HepG2 (cell line): ENCODE results near the gene TMEM217. TPM values are rescaled to one million over a fixed set of nuclear protein-coding genes. Genes with fewer than 3 reads are reported as not detected.

ENCODE experiments used
- ARNT2 ChIP-seq: sonication (generic); formaldehyde crosslinking; IDR thresholded peaks from 2 replicates; pipeline ENCODE4 v1.8.0; 2022; ENCODE audit warnings: mild to moderate bottlenecking, low read depth, missing genetic modification reagents, moderate library complexity
- ATF7 ChIP-seq, 2 experiments: fragments of 450-650 bp in 1 of 2; sonication (generic) in 1 of 2; formaldehyde crosslinking in 1 of 2; IDR thresholded peaks; 2 replicates each; pipeline versions ENCODE4 v1.4.0 to v1.6.1; 2016 to 2020; ENCODE audit warnings: antibody characterized with exemption in 1 of 2, mild to moderate bottlenecking in 1 of 2, missing genetic modification reagents in 1 of 2
- FOXJ3 ChIP-seq: sonication (generic); formaldehyde crosslinking; IDR thresholded peaks from 2 replicates; pipeline ENCODE4 v1.4.0; 2020; ENCODE audit warnings: missing genetic modification reagents, mild to moderate bottlenecking, borderline replicate concordance
- GABPA ChIP-seq, 2 experiments: IDR thresholded peaks; 2 replicates each; pipeline ENCODE4 v1.6.1; 2011 to 2016; ENCODE audit warnings: low read depth in 2 of 2, low read length in 1 of 2, missing biosample characterization in 1 of 2, missing genetic modification characterization in 1 of 2
- GABPB1 ChIP-seq: IDR thresholded peaks from 2 replicates; pipeline ENCODE4 v1.6.1; 2016; ENCODE audit warnings: mild to moderate bottlenecking, missing genetic modification reagents, moderate library complexity, missing compliant biosample characterization
- NCOR1 ChIP-seq: fragments of 200-600 bp; sonication (generic); IDR thresholded peaks from 2 replicates; pipeline ENCODE4 v1.7.0; 2017; ENCODE audit warnings: antibody characterized with exemption, low read length, borderline replicate concordance
- SNAI1 ChIP-seq: sonication (generic); formaldehyde crosslinking; IDR thresholded peaks from 2 replicates; pipeline ENCODE4 v1.5.0; 2020; ENCODE audit warnings: mild to moderate bottlenecking, missing genetic modification reagents, borderline replicate concordance
- ZFP62 ChIP-seq: sonication (generic); formaldehyde crosslinking; IDR thresholded peaks from 2 replicates; pipeline ENCODE4 v1.4.0; 2020; ENCODE audit warnings: missing genetic modification reagents
- ZNF382 ChIP-seq: sonication (generic); formaldehyde crosslinking; IDR thresholded peaks from 2 replicates; pipeline ENCODE4 v1.5.0; 2020; ENCODE audit warnings: missing genetic modification reagents, mild to moderate bottlenecking, borderline replicate concordance
- ZNF552 ChIP-seq: sonication (generic); formaldehyde crosslinking; IDR thresholded peaks from 2 replicates; pipeline ENCODE4 v1.9.0; 2022; ENCODE audit warnings: missing genetic modification reagents, mild to moderate bottlenecking, borderline replicate concordance
- ZNF567 ChIP-seq: sonication (generic); formaldehyde crosslinking; IDR thresholded peaks from 2 replicates; pipeline ENCODE4 v1.8.1; 2023; ENCODE audit warnings: mild to moderate bottlenecking, missing genetic modification reagents, borderline replicate concordance
- ZNF674 ChIP-seq: sonication (generic); formaldehyde crosslinking; IDR thresholded peaks from 2 replicates; pipeline ENCODE4 v1.5.0; 2020; ENCODE audit warnings: low read depth, mild to moderate bottlenecking, missing genetic modification reagents
- polyA plus RNA-seq, 8 experiments: library from polyadenylated mRNA; depleted of rRNA in 3 of 8; stranded (reverse) in 7 of 8; unstranded in 1 of 8; fragments of >200 nt; fragmentation: Illumina TruSeq in 4 of 8; extraction: Trizol in 4 of 8; gene quantifications; 2 replicates each; pipeline versions ENCODE4 v1.2.1 to v1.2.3, GENCODE V29; 2011 to 2016; ENCODE audit warnings: low read depth in 4 of 8, missing spikeins in 1 of 8, mixed read lengths in 1 of 8; ENCODE audit not compliant: insufficient read depth in 1 of 8
- total RNA-seq, 5 experiments: library from RNA; depleted of rRNA; stranded (reverse); fragments of >200 nt; fragmentation: Illumina TruSeq; extraction: Trizol; gene quantifications; 2 replicates each; pipeline ENCODE4 v1.2.3, GENCODE V29; 2016; ENCODE audit warnings: low read depth in 1 of 5
- TF ChIP-seq, protein P1 (sequence below): sonication (generic); formaldehyde crosslinking; IDR thresholded peaks from 2 replicates; pipeline ENCODE4 v1.5.1; 2020; ENCODE audit warnings: mild to moderate bottlenecking, missing genetic modification reagents, borderline replicate concordance
- TF ChIP-seq, protein P2 (sequence below), 2 experiments: fragments of 450-650 bp in 1 of 2; sonication (generic) in 1 of 2; formaldehyde crosslinking; IDR thresholded peaks; 2 replicates each; pipeline versions ENCODE4 v1.5.0 to v1.8.0; 2020 to 2022; ENCODE audit warnings: mild to moderate bottlenecking in 1 of 2, missing genetic modification reagents in 1 of 2
- TF ChIP-seq, protein P3 (sequence below): sonication (generic); formaldehyde crosslinking; IDR thresholded peaks from 2 replicates; pipeline ENCODE4 v1.5.1; 2020; ENCODE audit warnings: missing genetic modification reagents, mild to moderate bottlenecking, borderline replicate concordance
- TF ChIP-seq, protein P4 (sequence below): sonication (generic); formaldehyde crosslinking; IDR thresholded peaks from 2 replicates; pipeline ENCODE4 v1.5.1; 2020; ENCODE audit warnings: mild to moderate bottlenecking, missing genetic modification reagents, borderline replicate concordance

Gene TMEM217
- total and polyA plus RNA-seq, 2 of the 13 experiments (the other 11 are each of a cell fraction or from before 2014, with no cell fraction given) = 2.3 to 3.4 TPM

DNA sequence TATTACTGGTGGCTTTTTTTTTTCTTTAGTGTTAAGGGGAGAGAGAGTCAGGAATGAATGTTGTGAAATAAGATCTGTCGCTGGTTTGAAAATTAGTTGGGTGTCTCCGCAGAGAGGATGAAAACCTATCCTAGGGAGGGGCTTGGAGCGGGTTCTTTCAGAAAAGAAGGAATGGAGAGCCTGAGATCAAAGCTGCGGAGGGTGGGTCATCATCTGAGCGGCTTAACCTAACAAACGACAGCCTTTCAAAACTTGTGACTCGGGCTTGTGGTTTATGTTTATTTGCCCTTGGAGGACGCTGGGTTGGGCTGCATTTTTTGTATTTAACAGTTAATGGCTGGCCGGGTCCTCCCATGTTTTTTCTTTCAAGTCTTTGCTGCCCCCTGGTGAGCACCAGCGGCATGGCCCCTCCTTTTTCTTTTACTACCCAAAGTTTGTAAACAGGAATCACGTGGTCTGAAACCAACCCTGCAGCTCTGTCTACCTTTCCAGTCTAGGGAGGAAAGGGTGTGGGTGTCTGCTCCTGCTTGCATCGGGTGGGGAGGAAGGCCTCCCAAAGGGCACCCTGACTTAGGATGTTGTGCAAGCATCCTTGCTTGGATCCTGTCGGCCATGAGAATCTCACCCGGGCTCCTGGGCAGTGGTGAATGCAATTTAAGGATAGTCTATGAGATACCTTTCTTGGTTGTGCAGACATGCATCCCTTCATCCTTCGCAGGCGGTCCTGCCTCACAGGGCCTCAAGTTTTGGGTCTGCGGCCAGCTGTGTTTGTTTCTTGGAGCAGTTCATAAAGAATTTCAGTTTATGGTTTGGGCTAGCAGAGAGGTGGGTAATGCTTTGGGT is 85.8 kb downstream of the TMEM217 start (continued):
- no peak for TF ChIP-seq ZNF674 (CRISPR knock-in tag)
- TF ChIP-seq ATF7 (IDR thresholded peaks at IDR 0.05) = no peak
- 0 out of 2 replicates have a peak, but pooled peaks have one; percentile 21 for TF ChIP-seq ATF7 (CRISPR knock-in tag; IDR thresholded peaks at IDR 0.05)
- no peak; the same call in 1 of the 2 replicates for TF ChIP-seq GABPB1 (CRISPR knock-in tag)
- peak; percentile 90; the same call in 1 of the 2 replicates for TF ChIP-seq FOXJ3
- TF ChIP-seq, protein P1, sequence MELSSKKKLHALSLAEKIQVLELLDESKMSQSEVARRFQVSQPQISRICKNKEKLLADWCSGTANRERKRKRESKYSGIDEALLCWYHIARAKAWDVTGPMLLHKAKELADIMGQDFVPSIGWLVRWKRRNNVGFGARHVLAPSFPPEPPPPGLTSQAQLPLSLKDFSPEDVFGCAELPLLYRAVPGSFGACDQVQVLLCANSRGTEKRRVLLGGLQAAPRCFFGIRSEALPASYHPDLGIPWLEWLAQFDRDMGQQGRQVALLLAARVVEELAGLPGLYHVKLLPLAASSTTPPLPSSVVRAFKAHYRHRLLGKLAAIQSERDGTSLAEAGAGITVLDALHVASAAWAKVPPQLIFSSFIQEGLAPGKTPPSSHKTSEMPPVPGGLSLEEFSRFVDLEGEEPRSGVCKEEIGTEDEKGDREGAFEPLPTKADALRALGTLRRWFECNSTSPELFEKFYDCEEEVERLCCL (CRISPR knock-in tag) = no peak
- peak; percentile 61; the same call in 1 of the 2 replicates for TF ChIP-seq SNAI1 (CRISPR knock-in tag)
- TF ChIP-seq, protein P2, sequence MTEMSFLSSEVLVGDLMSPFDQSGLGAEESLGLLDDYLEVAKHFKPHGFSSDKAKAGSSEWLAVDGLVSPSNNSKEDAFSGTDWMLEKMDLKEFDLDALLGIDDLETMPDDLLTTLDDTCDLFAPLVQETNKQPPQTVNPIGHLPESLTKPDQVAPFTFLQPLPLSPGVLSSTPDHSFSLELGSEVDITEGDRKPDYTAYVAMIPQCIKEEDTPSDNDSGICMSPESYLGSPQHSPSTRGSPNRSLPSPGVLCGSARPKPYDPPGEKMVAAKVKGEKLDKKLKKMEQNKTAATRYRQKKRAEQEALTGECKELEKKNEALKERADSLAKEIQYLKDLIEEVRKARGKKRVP (CRISPR knock-in tag; IDR thresholded peaks at IDR 0.05) = peak in 1 of 2 experiments; percentile 35; a peak in 1 of 4 replicates
- TF ChIP-seq ZNF382 (CRISPR knock-in tag) = no peak
- TF ChIP-seq, protein P3, sequence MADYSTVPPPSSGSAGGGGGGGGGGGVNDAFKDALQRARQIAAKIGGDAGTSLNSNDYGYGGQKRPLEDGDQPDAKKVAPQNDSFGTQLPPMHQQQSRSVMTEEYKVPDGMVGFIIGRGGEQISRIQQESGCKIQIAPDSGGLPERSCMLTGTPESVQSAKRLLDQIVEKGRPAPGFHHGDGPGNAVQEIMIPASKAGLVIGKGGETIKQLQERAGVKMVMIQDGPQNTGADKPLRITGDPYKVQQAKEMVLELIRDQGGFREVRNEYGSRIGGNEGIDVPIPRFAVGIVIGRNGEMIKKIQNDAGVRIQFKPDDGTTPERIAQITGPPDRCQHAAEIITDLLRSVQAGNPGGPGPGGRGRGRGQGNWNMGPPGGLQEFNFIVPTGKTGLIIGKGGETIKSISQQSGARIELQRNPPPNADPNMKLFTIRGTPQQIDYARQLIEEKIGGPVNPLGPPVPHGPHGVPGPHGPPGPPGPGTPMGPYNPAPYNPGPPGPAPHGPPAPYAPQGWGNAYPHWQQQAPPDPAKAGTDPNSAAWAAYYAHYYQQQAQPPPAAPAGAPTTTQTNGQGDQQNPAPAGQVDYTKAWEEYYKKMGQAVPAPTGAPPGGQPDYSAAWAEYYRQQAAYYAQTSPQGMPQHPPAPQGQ (CRISPR knock-in tag) = no peak
- TF ChIP-seq, protein P4, sequence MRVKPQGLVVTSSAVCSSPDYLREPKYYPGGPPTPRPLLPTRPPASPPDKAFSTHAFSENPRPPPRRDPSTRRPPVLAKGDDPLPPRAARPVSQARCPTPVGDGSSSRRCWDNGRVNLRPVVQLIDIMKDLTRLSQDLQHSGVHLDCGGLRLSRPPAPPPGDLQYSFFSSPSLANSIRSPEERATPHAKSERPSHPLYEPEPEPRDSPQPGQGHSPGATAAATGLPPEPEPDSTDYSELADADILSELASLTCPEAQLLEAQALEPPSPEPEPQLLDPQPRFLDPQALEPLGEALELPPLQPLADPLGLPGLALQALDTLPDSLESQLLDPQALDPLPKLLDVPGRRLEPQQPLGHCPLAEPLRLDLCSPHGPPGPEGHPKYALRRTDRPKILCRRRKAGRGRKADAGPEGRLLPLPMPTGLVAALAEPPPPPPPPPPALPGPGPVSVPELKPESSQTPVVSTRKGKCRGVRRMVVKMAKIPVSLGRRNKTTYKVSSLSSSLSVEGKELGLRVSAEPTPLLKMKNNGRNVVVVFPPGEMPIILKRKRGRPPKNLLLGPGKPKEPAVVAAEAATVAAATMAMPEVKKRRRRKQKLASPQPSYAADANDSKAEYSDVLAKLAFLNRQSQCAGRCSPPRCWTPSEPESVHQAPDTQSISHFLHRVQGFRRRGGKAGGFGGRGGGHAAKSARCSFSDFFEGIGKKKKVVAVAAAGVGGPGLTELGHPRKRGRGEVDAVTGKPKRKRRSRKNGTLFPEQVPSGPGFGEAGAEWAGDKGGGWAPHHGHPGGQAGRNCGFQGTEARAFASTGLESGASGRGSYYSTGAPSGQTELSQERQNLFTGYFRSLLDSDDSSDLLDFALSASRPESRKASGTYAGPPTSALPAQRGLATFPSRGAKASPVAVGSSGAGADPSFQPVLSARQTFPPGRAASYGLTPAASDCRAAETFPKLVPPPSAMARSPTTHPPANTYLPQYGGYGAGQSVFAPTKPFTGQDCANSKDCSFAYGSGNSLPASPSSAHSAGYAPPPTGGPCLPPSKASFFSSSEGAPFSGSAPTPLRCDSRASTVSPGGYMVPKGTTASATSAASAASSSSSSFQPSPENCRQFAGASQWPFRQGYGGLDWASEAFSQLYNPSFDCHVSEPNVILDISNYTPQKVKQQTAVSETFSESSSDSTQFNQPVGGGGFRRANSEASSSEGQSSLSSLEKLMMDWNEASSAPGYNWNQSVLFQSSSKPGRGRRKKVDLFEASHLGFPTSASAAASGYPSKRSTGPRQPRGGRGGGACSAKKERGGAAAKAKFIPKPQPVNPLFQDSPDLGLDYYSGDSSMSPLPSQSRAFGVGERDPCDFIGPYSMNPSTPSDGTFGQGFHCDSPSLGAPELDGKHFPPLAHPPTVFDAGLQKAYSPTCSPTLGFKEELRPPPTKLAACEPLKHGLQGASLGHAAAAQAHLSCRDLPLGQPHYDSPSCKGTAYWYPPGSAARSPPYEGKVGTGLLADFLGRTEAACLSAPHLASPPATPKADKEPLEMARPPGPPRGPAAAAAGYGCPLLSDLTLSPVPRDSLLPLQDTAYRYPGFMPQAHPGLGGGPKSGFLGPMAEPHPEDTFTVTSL (CRISPR knock-in tag) = no peak; the same call in 1 of the 2 replicates
- no peak for TF ChIP-seq ZFP62 (CRISPR knock-in tag)
- TF ChIP-seq ZNF567 (CRISPR knock-in tag) = no peak
- TF ChIP-seq ARNT2 = no peak; the same call in 1 of the 2 replicates
- TF ChIP-seq GABPA (IDR thresholded peaks at IDR 0.05; ENCODE audit: low read depth, low read length) = no peak
- TF ChIP-seq GABPA (CRISPR knock-in tag; IDR thresholded peaks at IDR 0.05; ENCODE audit: low read depth) = no peak; the same call in 1 of the 2 replicates
- no peak for TF ChIP-seq ZNF552
- peak; percentile 74; the same call in 1 of the 2 replicates for TF ChIP-seq NCOR1
